ENCODE results near the gene SCG3.

Gene SCG3

DNA sequence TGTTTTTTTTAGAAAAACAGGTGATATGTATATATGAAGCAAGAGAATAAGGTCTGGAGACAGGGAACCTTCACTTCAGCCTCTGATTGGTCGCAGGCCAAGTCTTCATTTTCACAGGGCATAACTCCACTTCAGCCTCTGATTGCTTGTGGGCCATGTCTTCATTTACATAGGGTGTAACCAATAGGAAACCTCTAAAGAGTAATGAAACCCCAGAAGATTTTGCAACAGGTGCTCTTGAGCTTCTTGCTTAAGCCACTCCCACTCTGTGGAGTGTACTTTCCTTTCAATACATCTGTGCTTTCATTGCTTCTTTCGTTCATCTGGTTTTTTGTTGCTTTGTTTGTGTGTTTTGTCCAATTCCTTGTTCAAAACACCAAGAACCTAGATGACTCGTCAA lies 22.6 kb upstream of the SCG3 start:
- no peaks in the 10 kb centered on the region for H3K4me1 ChIP-seq (ENCODE audit: control insufficient read depth, insufficient read depth, low read length)
- H3K9ac ChIP-seq (ENCODE audit: low read length in 2 of 2) = no peak overlapping the region
- no peaks in the 10 kb centered on the region for H3K36me3 ChIP-seq (ENCODE audit: control insufficient read depth in 2 of 2, insufficient read depth in 2 of 2, low read length in 2 of 2)
- no peaks in the 10 kb centered on the region for H3K9me3 ChIP-seq (ENCODE audit: control insufficient read depth in 2 of 2, low read length in 2 of 2)
- H3K27me3 ChIP-seq (ENCODE audit: control insufficient read depth in 1 of 2, insufficient read depth in 2 of 2, low read length in 2 of 2) = no peaks in the 10 kb centered on the region
- H3K4me3 ChIP-seq (ENCODE audit: low read length in 2 of 2) = no peak overlapping the region
- H3K27ac ChIP-seq (ENCODE audit: low read length) = no peak overlapping the region

GRCh38 chr15:51661072-51661471 lies 20.2 kb upstream of the SCG3 start:
- Histone ChIP-seq H3K9me3 (ENCODE audit: control insufficient read depth in 2 of 2, low read length in 2 of 2) (no peaks in the 10 kb centered on the region), H3K27me3 (ENCODE audit: control insufficient read depth in 1 of 2, insufficient read depth in 2 of 2, low read length in 2 of 2) (no peaks in the 10 kb centered on the region), H3K36me3 (ENCODE audit: control insufficient read depth in 2 of 2, insufficient read depth in 2 of 2, low read length in 2 of 2) (no peaks in the 10 kb centered on the region), H3K4me3 (ENCODE audit: low read length in 2 of 2) (no peak overlapping the region), H3K4me1 (ENCODE audit: control insufficient read depth, insufficient read depth, low read length) (no peaks in the 10 kb centered on the region), H3K27ac (ENCODE audit: low read length) (no peak overlapping the region), H3K9ac (ENCODE audit: low read length in 2 of 2) (no peak overlapping the region)

- H3K27me3 ChIP-seq (ENCODE audit: control insufficient read depth in 1 of 2, insufficient read depth in 2 of 2, low read length in 2 of 2) = peaks cover 0 to 7% of the 10 kb centered on the region in 2 donors
Observed at GRCh38 chr15:51667478-51667877, 13.8 kb upstream of the SCG3 start.

GRCh38 chr15:51668446-51668845 lies 12.9 kb upstream of the SCG3 start:
- Histone ChIP-seq H3K4me3 (ENCODE audit: low read length in 2 of 2) (no peak overlapping the region), H3K27me3 (ENCODE audit: control insufficient read depth in 1 of 2, insufficient read depth in 2 of 2, low read length in 2 of 2) (peaks cover 0 to 7% of the 10 kb centered on the region in 2 donors)

More at GRCh38 chr15:51667478-51667877, 13.8 kb upstream of the SCG3 start:
- Histone ChIP-seq H3K9me3 (ENCODE audit: control insufficient read depth in 2 of 2, low read length in 2 of 2) (no peaks in the 10 kb centered on the region), H3K4me1 (ENCODE audit: control insufficient read depth, insufficient read depth, low read length) (no peaks in the 10 kb centered on the region), H3K36me3 (ENCODE audit: control insufficient read depth in 2 of 2, insufficient read depth in 2 of 2, low read length in 2 of 2) (no peaks in the 10 kb centered on the region), H3K9ac (ENCODE audit: low read length in 2 of 2) (no peak overlapping the region), H3K4me3 (ENCODE audit: low read length in 2 of 2) (no peak overlapping the region), H3K27ac (ENCODE audit: low read length) (no peak overlapping the region)

DNA sequence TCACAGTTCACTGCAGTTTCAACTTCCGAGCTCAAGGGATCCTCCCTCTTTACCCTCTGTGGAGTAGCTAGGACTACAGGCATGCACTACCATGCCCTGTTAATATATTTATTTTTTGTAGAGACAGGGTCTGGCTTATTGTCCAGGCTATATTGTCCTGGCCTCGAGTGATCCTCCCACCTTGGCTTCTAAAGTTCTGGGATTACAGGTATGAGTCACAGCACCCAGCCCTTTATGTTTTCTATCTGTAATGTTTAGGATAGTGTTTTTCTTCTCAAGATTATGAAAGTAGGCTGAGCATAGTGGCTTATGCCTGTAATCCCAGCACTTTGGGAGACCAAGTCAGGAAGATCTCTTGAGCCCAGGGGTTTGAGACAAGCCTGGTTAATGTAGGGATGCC lies 11.9 kb upstream of the SCG3 start:
- no peaks in the 10 kb centered on the region for H3K9me3 ChIP-seq (ENCODE audit: control insufficient read depth in 2 of 2, low read length in 2 of 2)
- no peak overlapping the region for H3K9ac ChIP-seq (ENCODE audit: low read length in 2 of 2)
- H3K27me3 ChIP-seq (ENCODE audit: control insufficient read depth in 1 of 2, insufficient read depth in 2 of 2, low read length in 2 of 2) = peaks cover 0 to 7% of the 10 kb centered on the region in 2 donors
- no peak overlapping the region for H3K27ac ChIP-seq (ENCODE audit: low read length)
- no peaks in the 10 kb centered on the region for H3K4me1 ChIP-seq (ENCODE audit: control insufficient read depth, insufficient read depth, low read length)
- H3K4me3 ChIP-seq (ENCODE audit: low read length in 2 of 2) = no peak overlapping the region
- H3K36me3 ChIP-seq (ENCODE audit: control insufficient read depth in 2 of 2, insufficient read depth in 2 of 2, low read length in 2 of 2) = no peaks in the 10 kb centered on the region

More at GRCh38 chr15:51668446-51668845, 12.9 kb upstream of the SCG3 start:
- no peak overlapping the region for H3K9ac ChIP-seq (ENCODE audit: low read length in 2 of 2)
- no peaks in the 10 kb centered on the region for H3K36me3 ChIP-seq (ENCODE audit: control insufficient read depth in 2 of 2, insufficient read depth in 2 of 2, low read length in 2 of 2)
- H3K9me3 ChIP-seq (ENCODE audit: control insufficient read depth in 2 of 2, low read length in 2 of 2) = no peaks in the 10 kb centered on the region
- no peak overlapping the region for H3K27ac ChIP-seq (ENCODE audit: low read length)
- H3K4me1 ChIP-seq (ENCODE audit: control insufficient read depth, insufficient read depth, low read length) = no peaks in the 10 kb centered on the region

DNA sequence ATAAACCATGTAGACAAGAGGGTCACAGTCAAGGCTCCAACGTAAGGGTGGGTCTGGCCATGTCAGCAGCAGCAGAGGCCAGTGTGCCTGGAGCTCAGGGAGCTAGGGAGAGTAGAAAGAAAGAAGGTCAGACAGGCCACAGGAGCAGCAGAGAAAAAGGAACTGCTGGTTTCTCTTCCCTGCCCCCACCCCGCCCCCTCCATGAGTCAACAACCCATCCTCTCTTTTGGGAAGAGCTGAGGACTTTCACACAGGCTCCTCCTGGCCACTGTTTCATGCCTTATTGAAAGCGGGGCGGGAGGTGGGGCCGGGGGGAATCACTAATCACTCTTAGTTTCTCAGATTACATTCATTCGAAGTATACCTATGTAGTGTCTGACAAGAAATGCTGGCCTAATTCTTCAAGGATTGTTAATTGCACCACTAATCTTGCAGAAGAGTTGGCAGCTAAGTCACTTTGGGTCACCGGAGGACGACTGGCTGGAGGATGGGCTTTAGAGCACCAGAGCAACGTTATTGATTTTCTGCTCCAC lies 9.1 kb upstream of the SCG3 start:
- no peak overlapping the region for H3K27ac ChIP-seq (ENCODE audit: low read length)
- no peak overlapping the region for H3K9ac ChIP-seq (ENCODE audit: low read length in 2 of 2)
- peaks cover 0 to 9% of the 10 kb centered on the region in 2 donors for H3K27me3 ChIP-seq (ENCODE audit: control insufficient read depth in 1 of 2, insufficient read depth in 2 of 2, low read length in 2 of 2)

DNA sequence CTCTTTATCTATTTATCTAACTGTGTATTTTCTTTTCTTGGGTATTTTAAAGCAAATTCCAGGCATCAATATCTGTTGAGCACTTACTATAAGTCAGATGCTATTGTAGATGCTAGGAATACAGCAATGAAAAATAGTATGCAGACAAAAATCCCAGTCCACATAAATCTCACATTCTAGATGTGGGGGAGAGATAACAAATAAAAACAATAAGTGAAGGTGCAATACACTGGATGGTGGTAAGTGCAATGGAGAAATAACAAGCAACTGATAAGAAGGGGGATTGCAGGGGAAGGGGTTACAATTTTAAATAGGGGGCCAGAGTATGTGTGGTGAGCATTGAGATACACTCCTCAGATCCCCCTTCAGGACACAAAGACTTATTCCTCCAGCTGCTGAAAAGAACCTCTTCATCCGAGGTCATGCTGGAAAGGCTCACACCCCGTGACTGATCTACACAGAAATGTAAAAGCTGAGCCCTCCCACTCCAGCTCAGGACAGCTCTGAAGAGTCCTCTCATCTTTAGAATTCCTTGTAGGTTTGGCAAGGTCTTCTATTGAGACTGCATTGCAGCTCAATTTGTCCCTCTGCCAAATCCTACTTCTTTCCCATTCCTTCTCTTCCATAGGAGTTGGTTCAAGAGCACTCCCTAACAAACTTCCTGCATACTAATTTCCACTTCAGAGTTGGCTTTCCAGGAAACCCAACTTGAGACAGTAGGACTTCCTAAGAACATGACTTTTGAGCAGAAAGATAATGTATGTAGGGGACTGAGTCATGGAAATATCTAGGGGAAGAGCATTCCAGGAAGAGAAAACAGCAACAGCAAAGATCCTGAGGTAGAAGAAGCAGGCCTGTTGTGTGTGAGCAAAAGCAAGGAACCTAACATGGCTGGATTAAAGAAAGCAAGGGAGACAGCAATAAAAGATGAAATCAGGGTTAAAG lies 8.1 kb upstream of the SCG3 start:
- Histone ChIP-seq H3K9me3 (ENCODE audit: control insufficient read depth in 2 of 2, low read length in 2 of 2) (no peaks in the 10 kb centered on the region), H3K27ac (ENCODE audit: low read length) (no peak overlapping the region), H3K27me3 (ENCODE audit: control insufficient read depth in 1 of 2, insufficient read depth in 2 of 2, low read length in 2 of 2) (peaks cover 0 to 9% of the 10 kb centered on the region in 2 donors), H3K4me3 (ENCODE audit: low read length in 2 of 2) (no peak overlapping the region), H3K36me3 (ENCODE audit: control insufficient read depth in 2 of 2, insufficient read depth in 2 of 2, low read length in 2 of 2) (no peaks in the 10 kb centered on the region), H3K9ac (ENCODE audit: low read length in 2 of 2) (no peak overlapping the region), H3K4me1 (ENCODE audit: control insufficient read depth, insufficient read depth, low read length) (no peaks in the 10 kb centered on the region)

More for the DNA sequence above, 9.1 kb upstream of the SCG3 start:
- Histone ChIP-seq H3K4me3 (ENCODE audit: low read length in 2 of 2) (no peak overlapping the region), H3K9me3 (ENCODE audit: control insufficient read depth in 2 of 2, low read length in 2 of 2) (no peaks in the 10 kb centered on the region), H3K36me3 (ENCODE audit: control insufficient read depth in 2 of 2, insufficient read depth in 2 of 2, low read length in 2 of 2) (no peaks in the 10 kb centered on the region), H3K4me1 (ENCODE audit: control insufficient read depth, insufficient read depth, low read length) (no peaks in the 10 kb centered on the region)

DNA sequence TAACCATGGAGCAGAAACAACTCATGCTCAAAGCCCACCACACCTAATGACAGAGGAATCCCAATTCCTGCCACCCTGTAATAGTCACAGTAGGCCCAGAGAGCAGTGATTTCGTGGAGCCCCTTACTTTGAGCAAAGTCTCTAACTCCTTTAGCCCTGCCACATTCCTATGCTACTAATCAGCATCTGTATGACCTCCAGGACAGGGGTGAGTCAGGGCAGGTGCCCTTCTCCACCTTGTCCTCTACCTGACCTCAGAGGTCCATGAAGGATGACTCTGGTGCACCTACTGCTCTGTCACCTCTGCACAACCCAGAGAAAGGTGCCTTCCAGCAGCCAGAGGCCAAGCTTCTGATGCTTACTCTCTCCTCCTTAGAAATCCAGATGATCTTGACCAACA lies 6.1 kb upstream of the SCG3 start:
- no peaks in the 10 kb centered on the region for H3K4me1 ChIP-seq (ENCODE audit: control insufficient read depth, insufficient read depth, low read length)
- H3K4me3 ChIP-seq (ENCODE audit: low read length in 2 of 2) = no peak overlapping the region
- no peak overlapping the region for H3K9ac ChIP-seq (ENCODE audit: low read length in 2 of 2)
- H3K27me3 ChIP-seq (ENCODE audit: control insufficient read depth in 1 of 2, insufficient read depth in 2 of 2, low read length in 2 of 2) = peaks cover 0 to 7% of the 10 kb centered on the region in 2 donors
- H3K9me3 ChIP-seq (ENCODE audit: control insufficient read depth in 2 of 2, low read length in 2 of 2) = no peaks in the 10 kb centered on the region
- H3K27ac ChIP-seq (ENCODE audit: low read length) = no peak overlapping the region
- no peaks in the 10 kb centered on the region for H3K36me3 ChIP-seq (ENCODE audit: control insufficient read depth in 2 of 2, insufficient read depth in 2 of 2, low read length in 2 of 2)

DNA sequence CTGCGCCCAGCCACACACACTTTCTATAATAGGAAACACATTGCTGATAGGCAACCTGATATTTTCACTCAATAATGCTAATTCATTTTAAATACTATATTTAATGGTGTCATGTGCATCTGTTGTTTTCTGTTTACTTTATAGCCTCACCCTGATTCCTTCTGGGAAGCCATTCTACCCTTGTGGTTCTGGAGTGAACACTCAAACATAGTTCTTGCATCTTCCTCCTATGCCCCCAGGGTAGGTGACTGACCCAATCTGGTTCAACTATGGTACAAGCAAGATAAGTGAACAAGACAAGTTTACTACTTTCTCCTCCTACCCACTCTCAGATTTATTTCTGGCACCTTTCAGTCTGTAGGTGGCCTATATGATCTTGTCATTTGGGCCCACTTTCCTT lies 4.3 kb upstream of the SCG3 start:
- Histone ChIP-seq H3K27me3 (ENCODE audit: control insufficient read depth in 1 of 2, insufficient read depth in 2 of 2, low read length in 2 of 2) (peaks cover 5 to 8% of the 10 kb centered on the region in 2 donors), H3K36me3 (ENCODE audit: control insufficient read depth in 2 of 2, insufficient read depth in 2 of 2, low read length in 2 of 2) (no peaks in the 10 kb centered on the region), H3K4me3 (ENCODE audit: low read length in 2 of 2) (no peak overlapping the region), H3K27ac (ENCODE audit: low read length) (no peak overlapping the region), H3K9me3 (ENCODE audit: control insufficient read depth in 2 of 2, low read length in 2 of 2) (no peaks in the 10 kb centered on the region), H3K4me1 (ENCODE audit: control insufficient read depth, insufficient read depth, low read length) (no peaks in the 10 kb centered on the region), H3K9ac (ENCODE audit: low read length in 2 of 2) (no peak overlapping the region)

- H3K4me3 ChIP-seq (ENCODE audit: low read length in 2 of 2) = no peak overlapping the region
- H3K9ac ChIP-seq (ENCODE audit: low read length in 2 of 2) = no peak overlapping the region
- no peak overlapping the region for H3K27ac ChIP-seq (ENCODE audit: low read length)
- peaks cover 5 to 10% of the 10 kb centered on the region in 2 donors for H3K27me3 ChIP-seq (ENCODE audit: control insufficient read depth in 1 of 2, insufficient read depth in 2 of 2, low read length in 2 of 2)
- H3K9me3 ChIP-seq (ENCODE audit: control insufficient read depth in 2 of 2, low read length in 2 of 2) = no peaks in the 10 kb centered on the region
- H3K36me3 ChIP-seq (ENCODE audit: control insufficient read depth in 2 of 2, insufficient read depth in 2 of 2, low read length in 2 of 2) = no peaks in the 10 kb centered on the region
- H3K4me1 ChIP-seq (ENCODE audit: control insufficient read depth, insufficient read depth, low read length) = no peaks in the 10 kb centered on the region
Observed at GRCh38 chr15:51677452-51677851, 3.9 kb upstream of the SCG3 start.

DNA sequence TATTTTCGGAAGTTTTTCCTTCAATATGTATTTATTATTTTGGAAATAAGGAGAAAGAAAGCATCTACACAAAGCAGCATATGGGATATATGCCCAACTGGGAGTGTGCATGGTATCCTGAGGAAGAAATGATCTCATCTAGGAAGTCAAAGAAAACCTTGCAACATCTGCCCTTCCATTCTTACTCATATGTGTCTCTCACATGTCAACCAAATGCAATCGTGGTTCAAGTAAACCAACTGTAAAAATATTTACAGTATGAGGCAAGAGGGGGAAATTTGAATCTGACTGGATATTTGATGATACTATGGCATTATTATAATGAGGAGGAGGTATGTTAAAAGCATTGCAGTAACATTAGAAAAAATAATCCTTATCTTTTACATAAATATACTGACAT lies 3.2 kb upstream of the SCG3 start:
- H3K4me3 ChIP-seq (ENCODE audit: low read length in 2 of 2) = no peak overlapping the region
- H3K4me1 ChIP-seq (ENCODE audit: control insufficient read depth, insufficient read depth, low read length) = no peaks in the 10 kb centered on the region
- peaks cover 5 to 10% of the 10 kb centered on the region in 2 donors for H3K27me3 ChIP-seq (ENCODE audit: control insufficient read depth in 1 of 2, insufficient read depth in 2 of 2, low read length in 2 of 2)
- no peak overlapping the region for H3K9ac ChIP-seq (ENCODE audit: low read length in 2 of 2)
- H3K36me3 ChIP-seq (ENCODE audit: control insufficient read depth in 2 of 2, insufficient read depth in 2 of 2, low read length in 2 of 2) = no peaks in the 10 kb centered on the region
- H3K9me3 ChIP-seq (ENCODE audit: control insufficient read depth in 2 of 2, low read length in 2 of 2) = no peaks in the 10 kb centered on the region
- H3K27ac ChIP-seq (ENCODE audit: low read length) = no peak overlapping the region

Measured in stomach smooth muscle (tissue), 2 donors.